Stimulated activated naive CD8-positive, alpha-beta T cell treated with anti-CD3 and anti-CD28 coated beads, Interleukin-15, amount 100 ng/mL, for 72 hours (primary cell): ENCODE results near the gene KCTD15.
A peak's percentile ranks its signal among the peaks of the same experiment; 100 is the strongest.

ENCODE experiments used
- ATAC-seq: fragments of 150-1000 bp; cut with Tn5 transposase; 2 replicates; pipeline ENCODE4 v1.10.0; 2021; ENCODE audit warnings: mild to moderate bottlenecking, moderate library complexity
- DNase-seq, 2 donors: peaks; one replicate each; pipeline ENCODE4 v3.0.0; 2021 to 2022
- H3K27ac Mint-ChIP-seq, 2 donors: one replicate each; pipeline ENCODE4 v1.8.0; 2022; ENCODE audit warnings: mild to moderate bottlenecking in 2 of 2, mixed read lengths in 2 of 2, moderate library complexity in 2 of 2
- H3K27me3 Mint-ChIP-seq: one replicate; pipeline ENCODE4 v1.8.0; 2022; ENCODE audit warnings: mixed read lengths
- H3K4me1 Mint-ChIP-seq: one replicate; pipeline ENCODE4 v1.8.0; 2022; ENCODE audit warnings: mild to moderate bottlenecking, mixed read lengths
- H3K4me3 Mint-ChIP-seq, 2 donors: one replicate each; pipeline ENCODE4 v1.8.0; 2022; ENCODE audit warnings: mild to moderate bottlenecking in 2 of 2, mixed read lengths in 2 of 2, moderate library complexity in 1 of 2
- H3K9me3 Mint-ChIP-seq, 2 donors: one replicate each; pipeline ENCODE4 v1.8.0; 2022; ENCODE audit warnings: mixed read lengths in 2 of 2

Gene KCTD15

GRCh38 chr19:33779849-33780248 is 16.8 kb upstream of the KCTD15 start:
- H3K27me3 Mint-ChIP-seq, result peaks cover 29% of the 10 kb centered on the region
- H3K9me3 Mint-ChIP-seq, result no peaks in the 10 kb centered on the region
- no peak for ATAC-seq
- H3K4me1 Mint-ChIP-seq, result peaks cover 14% of the 10 kb centered on the region
- H3K27ac Mint-ChIP-seq, result peak overlapping the region in 1 of 2 donors; percentile 43
- no peak overlapping the region for H3K4me3 Mint-ChIP-seq
- no peak for DNase-seq

- Mint-ChIP-seq H3K9me3 (no peaks in the 10 kb centered on the region), H3K27me3 (peaks cover 29% of the 10 kb centered on the region), H3K4me3 (no peak overlapping the region), H3K4me1 (peaks cover 14% of the 10 kb centered on the region), H3K27ac (peak overlapping the region in 1 of 2 donors; percentile 4)
- DNase-seq (no peak), ATAC-seq (no peak)
These were observed 16.4 kb upstream of the KCTD15 start for GRCh38 chr19:33780251-33780650.

- Mint-ChIP-seq H3K4me3 (no peak overlapping the region), H3K27ac (no peak overlapping the region), H3K9me3 (no peaks in the 10 kb centered on the region), H3K4me1 (peaks cover 15% of the 10 kb centered on the region), H3K27me3 (peaks cover 30% of the 10 kb centered on the region)
- DNase-seq (no peak), ATAC-seq (no peak)
These were observed 15.9 kb upstream of the KCTD15 start for GRCh38 chr19:33780746-33781145.

- H3K4me3 Mint-ChIP-seq, result no peak overlapping the region
- no peaks in the 10 kb centered on the region for H3K9me3 Mint-ChIP-seq
- no peak for DNase-seq
- H3K27me3 Mint-ChIP-seq, result peaks cover 35% of the 10 kb centered on the region
- H3K27ac Mint-ChIP-seq, result no peak overlapping the region
- H3K4me1 Mint-ChIP-seq, result peaks cover 19% of the 10 kb centered on the region
- ATAC-seq, result no peak
These were observed 15.2 kb upstream of the KCTD15 start for GRCh38 chr19:33781415-33781935.

- Mint-ChIP-seq H3K27me3 (peaks cover 38% of the 10 kb centered on the region), H3K9me3 (no peaks in the 10 kb centered on the region), H3K27ac (no peak overlapping the region), H3K4me1 (peaks cover 19% of the 10 kb centered on the region), H3K4me3 (no peak overlapping the region)
- no peak for DNase-seq
- ATAC-seq, result no peak
These were observed 14.7 kb upstream of the KCTD15 start for GRCh38 chr19:33781996-33782395.

- H3K4me1 Mint-ChIP-seq, result peaks cover 6% of the 10 kb centered on the region
- peaks cover 39% of the 10 kb centered on the region for H3K27me3 Mint-ChIP-seq
- no peak overlapping the region for H3K27ac Mint-ChIP-seq
- DNase-seq, result no peak
- no peak for ATAC-seq
- H3K9me3 Mint-ChIP-seq, result no peaks in the 10 kb centered on the region
- no peak overlapping the region for H3K4me3 Mint-ChIP-seq
These were observed 12.2 kb upstream of the KCTD15 start for GRCh38 chr19:33784432-33784831.

- ATAC-seq, result no peak
- Mint-ChIP-seq H3K27ac (no peak overlapping the region), H3K4me3 (no peak overlapping the region), H3K9me3 (no peaks in the 10 kb centered on the region), H3K27me3 (peaks cover 33% of the 10 kb centered on the region), H3K4me1 (peaks cover 6% of the 10 kb centered on the region)
- no peak for DNase-seq
These were observed 10.9 kb upstream of the KCTD15 start for GRCh38 chr19:33785795-33786194.

GRCh38 chr19:33788676-33789075 is 8.0 kb upstream of the KCTD15 start:
- Mint-ChIP-seq H3K9me3 (no peaks in the 10 kb centered on the region), H3K4me3 (no peak overlapping the region), H3K27me3 (peaks cover 60% of the 10 kb centered on the region), H3K27ac (peak overlapping the region in 1 of 2 donors; percentile 67), H3K4me1 (peaks cover 6% of the 10 kb centered on the region)
- no peak for DNase-seq
- ATAC-seq, result no peak

GRCh38 chr19:33789344-33789743 is 7.3 kb upstream of the KCTD15 start:
- no peak overlapping the region for H3K27ac Mint-ChIP-seq
- ATAC-seq (no peak), DNase-seq (no peak)
- no peak overlapping the region for H3K4me3 Mint-ChIP-seq
- H3K27me3 Mint-ChIP-seq, result peaks cover 63% of the 10 kb centered on the region
- no peaks in the 10 kb centered on the region for H3K9me3 Mint-ChIP-seq
- peaks cover 6% of the 10 kb centered on the region for H3K4me1 Mint-ChIP-seq

- ATAC-seq (no peak), DNase-seq (no peak)
- H3K4me3 Mint-ChIP-seq, result peak overlapping the region; percentile 75 to 78
- peaks cover 8% of the 10 kb centered on the region for H3K4me1 Mint-ChIP-seq
- H3K27me3 Mint-ChIP-seq, result peaks cover 60% of the 10 kb centered on the region
- no peak overlapping the region for H3K27ac Mint-ChIP-seq
- H3K9me3 Mint-ChIP-seq, result no peaks in the 10 kb centered on the region
These were observed 1.8 kb upstream of the KCTD15 start for GRCh38 chr19:33794683-33795369.

GRCh38 chr19:33795370-33796163 is 1.1 kb upstream of the KCTD15 start:
- peak overlapping the region in 1 of 2 donors; percentile 72 for H3K27ac Mint-ChIP-seq
- H3K27me3 Mint-ChIP-seq, result peaks cover 64% of the 10 kb centered on the region
- peaks cover 8% of the 10 kb centered on the region for H3K4me1 Mint-ChIP-seq
- peak; percentile 75 for ATAC-seq
- peak overlapping the region; percentile 75 to 80 for H3K4me3 Mint-ChIP-seq
- H3K9me3 Mint-ChIP-seq, result no peaks in the 10 kb centered on the region
- peak; percentile 58 to 67 for DNase-seq

GRCh38 chr19:33797802-33798671 is 1.4 kb downstream of the KCTD15 start:
- H3K4me3 Mint-ChIP-seq, result peak overlapping the region; percentile 78 to 79
- H3K27ac Mint-ChIP-seq, result no peak overlapping the region
- H3K4me1 Mint-ChIP-seq, result peaks cover 8% of the 10 kb centered on the region
- no peaks in the 10 kb centered on the region for H3K9me3 Mint-ChIP-seq
- ATAC-seq (no peak), DNase-seq (no peak)
- H3K27me3 Mint-ChIP-seq, result peaks cover 40% of the 10 kb centered on the region

- Mint-ChIP-seq H3K27ac (no peak overlapping the region), H3K4me1 (peaks cover 8% of the 10 kb centered on the region), H3K27me3 (peaks cover 34% of the 10 kb centered on the region), H3K4me3 (no peak overlapping the region), H3K9me3 (no peaks in the 10 kb centered on the region)
- DNase-seq (no peak), ATAC-seq (no peak)
These were observed 2.0 kb downstream of the KCTD15 start for GRCh38 chr19:33798681-33799111.

GRCh38 chr19:33799476-33799875 is 2.8 kb downstream of the KCTD15 start:
- DNase-seq, result no peak
- Mint-ChIP-seq H3K4me1 (peaks cover 7% of the 10 kb centered on the region), H3K9me3 (no peaks in the 10 kb centered on the region), H3K27me3 (peaks cover 30% of the 10 kb centered on the region), H3K4me3 (no peak overlapping the region), H3K27ac (no peak overlapping the region)
- ATAC-seq, result no peak

GRCh38 chr19:33800012-33800680 is 3.5 kb downstream of the KCTD15 start:
- no peak for ATAC-seq
- DNase-seq, result no peak
- Mint-ChIP-seq H3K4me1 (peaks cover under 1% of the 10 kb centered on the region), H3K4me3 (no peak overlapping the region), H3K27ac (no peak overlapping the region), H3K9me3 (no peaks in the 10 kb centered on the region), H3K27me3 (peaks cover 25% of the 10 kb centered on the region)
